A673 (cell line): Measurements from ENCODE around the gene CCBE1.

Experiments
- CTCF ChIP-seq: fragments of 300-800, 200-600 bp; sonication (generic); conservative IDR thresholded peaks from 2 replicates; pipeline ENCODE4 v1.5.1; 2017; ENCODE audit warnings: low read depth, mild to moderate bottlenecking, antibody characterized with exemption, low read length, moderate library complexity, mixed read lengths
- EZH2 ChIP-seq: fragments of 200-600 bp; sonication (generic); IDR thresholded peaks from 2 replicates; pipeline ENCODE4 v1.6.1; 2017; ENCODE audit warnings: borderline replicate concordance, low read depth, mild to moderate bottlenecking, mixed read lengths, antibody characterized with exemption, low read length; ENCODE audit not compliant: poor library complexity, severe bottlenecking

- TF ChIP-seq EZH2 (no peak), CTCF (no peak)
Observed at GRCh38 chr18:59699061-59699460, 1.8 kb upstream of the CCBE1 start.
